ENCODE data around the gene IQSEC1. TPM values are rescaled to one million over a fixed set of nuclear protein-coding genes. Genes with fewer than 3 reads are reported as not detected.

Gene IQSEC1
- total RNA-seq, 1 donor from 2014 or later, result 82.3 TPM

GRCh38 chr3:13034109-13034800 is 39.0 kb downstream of the IQSEC1 start:
- Histone ChIP-seq H3K4me1 (no peaks in the 10 kb centered on the region), H3K27ac (no peak overlapping the region), H3K36me3 (no peaks in the 10 kb centered on the region), H3K27me3 (ENCODE audit: low read depth) (no peaks in the 10 kb centered on the region), H3K4me3 (no peak overlapping the region), H3K9me3 (no peaks in the 10 kb centered on the region)
- ATAC-seq (no peak), DNase-seq (peak; percentile 41)
- TF ChIP-seq CTCF (IDR thresholded peaks at IDR 0.05), result no peak
- intact Hi-C loops (cut with DNase I), result no loop called here

GRCh38 chr3:13032206-13032605 is 41.0 kb downstream of the IQSEC1 start:
- intact Hi-C loops (cut with DNase I), result no loop called here
- ATAC-seq (no peak), DNase-seq (peak; percentile 25)
- H3K27ac ChIP-seq, result no peak overlapping the region
- no peaks in the 10 kb centered on the region for H3K36me3 ChIP-seq
- no peaks in the 10 kb centered on the region for H3K4me1 ChIP-seq
- H3K4me3 ChIP-seq, result no peak overlapping the region
- no peaks in the 10 kb centered on the region for H3K9me3 ChIP-seq
- no peaks in the 10 kb centered on the region for H3K27me3 ChIP-seq (ENCODE audit: low read depth)
- no peak for TF ChIP-seq CTCF (IDR thresholded peaks at IDR 0.05)

- no peak for DNase-seq
- Histone ChIP-seq H3K9me3 (no peaks in the 10 kb centered on the region), H3K27me3 (ENCODE audit: low read depth) (no peaks in the 10 kb centered on the region), H3K36me3 (no peaks in the 10 kb centered on the region), H3K4me1 (no peaks in the 10 kb centered on the region), H3K4me3 (no peak overlapping the region), H3K27ac (no peak overlapping the region)
- no peak for TF ChIP-seq CTCF (IDR thresholded peaks at IDR 0.05)
- ATAC-seq, result no peak
- intact Hi-C loops (cut with DNase I), result no loop called here
Observed at GRCh38 chr3:13031621-13032020, 41.6 kb downstream of the IQSEC1 start.

- Histone ChIP-seq H3K27ac (no peak overlapping the region), H3K27me3 (ENCODE audit: low read depth) (no peaks in the 10 kb centered on the region), H3K4me1 (no peaks in the 10 kb centered on the region), H3K9me3 (no peaks in the 10 kb centered on the region), H3K36me3 (no peaks in the 10 kb centered on the region), H3K4me3 (no peak overlapping the region)
- intact Hi-C loops (cut with DNase I), result no loop called here
- no peak for TF ChIP-seq CTCF (IDR thresholded peaks at IDR 0.05)
- DNase-seq (no peak), ATAC-seq (no peak)
Observed at GRCh38 chr3:13030684-13031083, 42.5 kb downstream of the IQSEC1 start.

GRCh38 chr3:13028010-13028821 is 45.0 kb downstream of the IQSEC1 start:
- DNase-seq (no peak), ATAC-seq (no peak)
- no peaks in the 10 kb centered on the region for H3K36me3 ChIP-seq
- no peaks in the 10 kb centered on the region for H3K9me3 ChIP-seq
- H3K27ac ChIP-seq, result no peak overlapping the region
- no peak overlapping the region for H3K4me3 ChIP-seq
- intact Hi-C loops (cut with DNase I), result no loop called here
- no peaks in the 10 kb centered on the region for H3K27me3 ChIP-seq (ENCODE audit: low read depth)
- no peaks in the 10 kb centered on the region for H3K4me1 ChIP-seq
- TF ChIP-seq CTCF (IDR thresholded peaks at IDR 0.05), result no peak

Data from lower lobe of right lung (tissue), 2 donors.